ENCODE measurements around the gene OSMR. TPM values are rescaled to one million over a fixed set of nuclear protein-coding genes. Genes with fewer than 3 reads are reported as not detected.

The OSMR gene
- total RNA-seq, 2 donors from 2014 or later, result 79.2 to 190 TPM

DNA sequence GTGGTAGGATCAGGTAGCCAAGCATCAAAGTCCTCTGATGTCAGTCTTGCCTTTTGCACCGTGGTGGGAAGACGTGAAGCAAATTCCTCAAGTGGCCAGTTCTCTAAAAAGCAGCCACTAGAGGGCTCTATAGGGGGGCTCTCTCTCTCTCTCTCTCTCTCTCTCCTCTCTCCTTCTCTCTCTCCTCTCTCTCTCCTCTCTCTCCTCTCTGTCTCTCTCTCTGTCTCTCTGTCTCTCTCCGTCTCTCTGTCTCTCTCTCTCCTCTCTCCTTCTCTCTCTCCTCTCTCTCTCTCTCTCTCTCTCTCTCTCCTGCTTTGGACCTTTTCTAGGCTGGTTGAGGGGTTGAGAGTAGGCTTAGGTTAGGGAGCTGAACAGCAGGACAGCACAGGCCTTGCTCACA is 13.9 kb upstream of the OSMR start:
- H3K9me3 ChIP-seq, result no peaks in the 10 kb centered on the region
- no peaks in the 10 kb centered on the region for H3K36me3 ChIP-seq
- H3K4me3 ChIP-seq, result no peak overlapping the region
- H3K4me1 ChIP-seq (ENCODE audit: control insufficient read depth in 1 of 2, low read depth in 2 of 2), result peaks cover 3 to 13% of the 10 kb centered on the region in 2 donors
- TF ChIP-seq, protein P1, sequence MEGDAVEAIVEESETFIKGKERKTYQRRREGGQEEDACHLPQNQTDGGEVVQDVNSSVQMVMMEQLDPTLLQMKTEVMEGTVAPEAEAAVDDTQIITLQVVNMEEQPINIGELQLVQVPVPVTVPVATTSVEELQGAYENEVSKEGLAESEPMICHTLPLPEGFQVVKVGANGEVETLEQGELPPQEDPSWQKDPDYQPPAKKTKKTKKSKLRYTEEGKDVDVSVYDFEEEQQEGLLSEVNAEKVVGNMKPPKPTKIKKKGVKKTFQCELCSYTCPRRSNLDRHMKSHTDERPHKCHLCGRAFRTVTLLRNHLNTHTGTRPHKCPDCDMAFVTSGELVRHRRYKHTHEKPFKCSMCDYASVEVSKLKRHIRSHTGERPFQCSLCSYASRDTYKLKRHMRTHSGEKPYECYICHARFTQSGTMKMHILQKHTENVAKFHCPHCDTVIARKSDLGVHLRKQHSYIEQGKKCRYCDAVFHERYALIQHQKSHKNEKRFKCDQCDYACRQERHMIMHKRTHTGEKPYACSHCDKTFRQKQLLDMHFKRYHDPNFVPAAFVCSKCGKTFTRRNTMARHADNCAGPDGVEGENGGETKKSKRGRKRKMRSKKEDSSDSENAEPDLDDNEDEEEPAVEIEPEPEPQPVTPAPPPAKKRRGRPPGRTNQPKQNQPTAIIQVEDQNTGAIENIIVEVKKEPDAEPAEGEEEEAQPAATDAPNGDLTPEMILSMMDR (IDR thresholded peaks at IDR 0.05), result peak; percentile 42
- no peak overlapping the region for H3K27ac ChIP-seq
- no peak for DNase-seq (ENCODE audit: low spot score)
- no peaks in the 10 kb centered on the region for H3K27me3 ChIP-seq (replicated peaks; ENCODE audit: insufficient read depth)
- peak; percentile 64 for ATAC-seq (ENCODE audit: insufficient number of reproducible peaks, low FRiP score, low read depth)

DNA sequence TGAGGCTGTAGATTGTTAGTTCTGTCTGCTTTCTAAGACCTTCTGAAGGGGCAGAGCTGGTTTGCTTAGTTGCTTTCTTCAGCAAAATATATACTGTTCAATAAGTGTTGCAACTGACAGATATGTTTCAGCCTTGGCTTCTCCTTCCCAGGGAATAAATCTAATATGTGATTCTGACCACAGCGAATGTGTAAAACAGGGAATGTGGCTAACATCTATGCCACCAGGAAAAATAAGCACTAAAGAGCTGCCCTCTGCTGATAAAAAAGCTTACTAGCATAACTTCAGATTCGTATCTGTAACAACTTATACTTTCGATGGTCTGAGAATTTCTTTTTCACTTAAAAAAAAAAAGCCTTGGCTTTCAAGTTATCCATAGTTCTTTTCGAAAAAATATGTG is 13.0 kb upstream of the OSMR start:
- Histone ChIP-seq H3K9me3 (no peaks in the 10 kb centered on the region), H3K27ac (no peak overlapping the region), H3K4me1 (ENCODE audit: control insufficient read depth in 1 of 2, low read depth in 2 of 2) (peaks cover 7 to 17% of the 10 kb centered on the region in 2 donors), H3K4me3 (no peak overlapping the region), H3K36me3 (no peaks in the 10 kb centered on the region), H3K27me3 (replicated peaks; ENCODE audit: insufficient read depth) (no peaks in the 10 kb centered on the region)
- DNase-seq (ENCODE audit: low spot score) (no peak), ATAC-seq (ENCODE audit: insufficient number of reproducible peaks, low FRiP score, low read depth) (no peak)
- TF ChIP-seq, protein P1 (IDR thresholded peaks at IDR 0.05), result no peak

DNA sequence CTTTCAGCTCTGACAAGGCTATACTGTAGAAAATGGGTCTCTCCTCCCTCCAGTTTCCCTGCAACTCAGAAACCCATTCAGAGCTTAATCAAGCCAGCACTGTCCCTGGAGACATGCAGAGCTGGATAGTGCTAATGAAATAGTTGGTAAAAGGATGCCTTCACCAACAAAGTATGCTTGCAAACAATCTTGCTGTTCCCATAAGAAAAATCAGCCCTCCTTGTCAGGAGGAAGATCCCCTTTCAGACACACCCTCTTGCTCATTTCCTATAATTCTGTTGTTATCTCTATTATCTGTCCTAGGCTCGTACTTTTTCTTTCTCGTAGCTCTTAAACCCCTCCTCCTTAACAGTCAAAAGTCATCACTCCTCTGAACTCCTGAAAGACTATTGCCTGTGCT is 9.9 kb upstream of the OSMR start:
- TF ChIP-seq, protein P1 (IDR thresholded peaks at IDR 0.05), result no peak
- Histone ChIP-seq H3K4me3 (peak overlapping the region; percentile 18), H3K4me1 (ENCODE audit: control insufficient read depth in 1 of 2, low read depth in 2 of 2) (peaks cover 23 to 35% of the 10 kb centered on the region in 2 donors), H3K27ac (no peak overlapping the region), H3K9me3 (no peaks in the 10 kb centered on the region), H3K36me3 (no peaks in the 10 kb centered on the region), H3K27me3 (replicated peaks; ENCODE audit: insufficient read depth) (no peaks in the 10 kb centered on the region)
- ATAC-seq (ENCODE audit: insufficient number of reproducible peaks, low FRiP score, low read depth) (no peak), DNase-seq (ENCODE audit: low spot score) (no peak)

DNA sequence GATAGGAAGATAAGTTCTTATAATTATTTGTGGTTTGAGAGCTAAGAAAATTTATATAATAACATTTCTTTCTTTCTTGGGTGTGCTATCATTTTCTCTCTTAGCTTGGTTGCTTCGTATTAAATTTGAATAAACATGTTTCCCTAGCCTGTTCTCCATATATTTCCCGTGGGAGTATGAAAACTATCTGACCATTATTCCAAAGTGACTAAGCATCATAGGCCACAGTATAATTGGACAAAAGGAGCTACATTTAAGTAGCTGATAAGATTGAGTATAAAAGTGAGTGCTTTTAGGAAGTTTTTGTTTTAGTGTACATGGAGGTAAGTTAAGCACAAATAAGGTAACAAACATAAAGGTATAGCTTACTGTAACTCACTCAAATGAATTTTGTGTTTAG is 8.4 kb upstream of the OSMR start:
- Histone ChIP-seq H3K27ac (no peak overlapping the region), H3K27me3 (replicated peaks; ENCODE audit: insufficient read depth) (no peaks in the 10 kb centered on the region), H3K4me3 (no peak overlapping the region), H3K36me3 (no peaks in the 10 kb centered on the region), H3K4me1 (ENCODE audit: control insufficient read depth in 1 of 2, low read depth in 2 of 2) (peaks cover 23 to 28% of the 10 kb centered on the region in 2 donors), H3K9me3 (no peaks in the 10 kb centered on the region)
- DNase-seq (ENCODE audit: low spot score) (no peak), ATAC-seq (ENCODE audit: insufficient number of reproducible peaks, low FRiP score, low read depth) (no peak)
- TF ChIP-seq, protein P1 (IDR thresholded peaks at IDR 0.05), result no peak

DNA sequence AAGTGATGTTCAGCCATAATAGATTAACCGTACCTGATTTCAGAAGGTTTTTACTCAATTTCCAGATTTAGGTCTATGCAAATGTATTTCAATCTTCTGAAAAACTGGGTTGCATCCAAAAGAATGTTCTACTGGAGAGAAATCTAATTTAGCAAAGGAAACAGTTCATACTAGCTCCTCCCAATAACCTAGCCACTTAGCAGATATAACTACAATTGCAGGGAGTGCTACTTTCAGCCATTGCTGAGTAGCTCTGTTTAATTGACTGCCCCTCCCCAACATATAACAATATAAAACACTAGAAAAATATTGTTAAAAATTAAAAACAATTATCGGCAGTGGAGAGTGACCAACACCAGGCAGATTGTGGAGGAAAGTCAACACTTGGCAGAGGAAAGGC is 7.9 kb upstream of the OSMR start:
- peaks cover 23 to 28% of the 10 kb centered on the region in 2 donors for H3K4me1 ChIP-seq (ENCODE audit: control insufficient read depth in 1 of 2, low read depth in 2 of 2)
- no peaks in the 10 kb centered on the region for H3K36me3 ChIP-seq
- H3K27ac ChIP-seq, result no peak overlapping the region
- H3K27me3 ChIP-seq (replicated peaks; ENCODE audit: insufficient read depth), result no peaks in the 10 kb centered on the region
- no peaks in the 10 kb centered on the region for H3K9me3 ChIP-seq
- no peak for ATAC-seq (ENCODE audit: insufficient number of reproducible peaks, low FRiP score, low read depth)
- no peak overlapping the region for H3K4me3 ChIP-seq
- TF ChIP-seq, protein P1 (IDR thresholded peaks at IDR 0.05), result no peak
- DNase-seq (ENCODE audit: low spot score), result no peak
